CD4-positive, alpha-beta T cell (primary cell): ENCODE measurements around the gene DGKK. TPM values are rescaled to one million over a fixed set of nuclear protein-coding genes. Genes with fewer than 3 reads are reported as not detected.

ENCODE experiments used
- ATAC-seq: fragments of 200-7000 bp; cut with Tn5 transposase; one replicate; pipeline ENCODE4 v1.10.0; 2022; ENCODE audit warnings: mild to moderate bottlenecking; ENCODE audit not compliant: poor library complexity
- CTCF ChIA-PET: fragments of 350-600 bp; sonication (Branson Sonifier 250); formaldehyde crosslinking; loops from one replicate; lab custom pipeline; 2021; ENCODE audit warnings: antibody characterized with exemption, inconsistent platforms; lab: Charles Lee
- POLR2A ChIA-PET: fragments of 350-600 bp; sonication (Branson Sonifier 250); formaldehyde crosslinking; loops from one replicate; lab custom pipeline; 2021; ENCODE audit warnings: antibody characterized with exemption, inconsistent platforms; lab: Charles Lee
- DNase-seq, 14 experiments: peaks; one replicate each; pipeline ENCODE4 v3.0.0-alpha.2; 2013 to 2020; ENCODE audit warnings: mixed read lengths in 2 of 14
- H3K27ac ChIP-seq, 2 donors: one replicate each; pipeline versions ENCODE4 v1.5.1 to v1.7.0; 2013; ENCODE audit warnings: low read length in 2 of 2, low read depth in 1 of 2, mild to moderate bottlenecking in 1 of 2
- H3K27me3 ChIP-seq, 2 experiments: 1 replicate in 1 of 2; 2 replicates in 1 of 2; pipeline versions ENCODE4 v1.6.1 to v1.7.0; 2013; ENCODE audit warnings: low read length in 2 of 2, control low read depth in 1 of 2, mild to moderate bottlenecking in 1 of 2, moderate library complexity in 1 of 2; ENCODE audit not compliant: insufficient read depth in 2 of 2, control insufficient read depth in 1 of 2
- H3K36me3 ChIP-seq: one replicate; pipeline ENCODE4 v1.6.1; 2013; ENCODE audit warnings: low read length, control low read depth; ENCODE audit not compliant: insufficient read depth
- H3K4me1 ChIP-seq: one replicate; pipeline ENCODE4 v1.6.1; 2013; ENCODE audit warnings: low read length, control low read depth; ENCODE audit not compliant: insufficient read depth
- H3K4me3 ChIP-seq: one replicate; pipeline ENCODE4 v1.5.1; 2013; ENCODE audit warnings: mild to moderate bottlenecking, low read length, moderate library complexity
- H3K9me3 ChIP-seq, 2 experiments: 1 replicate in 1 of 2; 2 replicates in 1 of 2; pipeline versions ENCODE4 v1.6.1 to v1.7.0; 2013; ENCODE audit warnings: low read length in 2 of 2, mild to moderate bottlenecking in 2 of 2, control low read depth in 1 of 2, moderate library complexity in 1 of 2; ENCODE audit not compliant: control insufficient read depth in 1 of 2, insufficient read depth in 1 of 2
- H3K27ac Mint-ChIP-seq: one replicate; pipeline ENCODE4 v1.8.0; 2020; ENCODE audit warnings: mixed read lengths
- H3K27me3 Mint-ChIP-seq: one replicate; pipeline ENCODE4 v1.8.0; 2021; ENCODE audit warnings: mixed read lengths
- H3K36me3 Mint-ChIP-seq: one replicate; pipeline ENCODE4 v1.8.0; 2021; ENCODE audit warnings: low read depth, mixed read lengths
- H3K4me1 Mint-ChIP-seq: one replicate; pipeline ENCODE4 v1.8.0; 2021; ENCODE audit warnings: low read depth, mixed read lengths
- H3K4me3 Mint-ChIP-seq: one replicate; pipeline ENCODE4 v1.8.0; 2020; ENCODE audit warnings: mild to moderate bottlenecking, mixed read lengths
- H3K9me3 Mint-ChIP-seq: one replicate; pipeline ENCODE4 v1.8.0; 2020; ENCODE audit warnings: mixed read lengths
- CTCF ChIP-seq: fragments of 200-600 bp; IDR thresholded peaks from one replicate; pipeline ENCODE4 v1.8.0; 2022; ENCODE audit warnings: antibody characterized with exemption, mild to moderate bottlenecking
- intact Hi-C, 2 experiments: fragments of 100-400 bp; cut with DNase I in 1 of 2; cut with micrococcal nuclease in 1 of 2; formaldehyde crosslinking; loops; one replicate each; pipeline versions ENCODE4 v1.15.1 to v1.9.0; 2023 to 2025; cut with DNase I, micrococcal nuclease
- polyA plus RNA-seq, 2 donors: library from polyadenylated mRNA; unstranded; fragments of 120-200 nt; gene quantifications; one replicate each; pipeline ENCODE4 v1.2.1, GENCODE V29; 2013
- total RNA-seq, 174 experiments: library from RNA in 2 of 174; stranded (reverse) in 2 of 174; gene quantifications; one replicate each; pipeline ENCODE4 v1.2.3 and lab custom pipeline; 2021 to 2026

DGKK gene, protein sequence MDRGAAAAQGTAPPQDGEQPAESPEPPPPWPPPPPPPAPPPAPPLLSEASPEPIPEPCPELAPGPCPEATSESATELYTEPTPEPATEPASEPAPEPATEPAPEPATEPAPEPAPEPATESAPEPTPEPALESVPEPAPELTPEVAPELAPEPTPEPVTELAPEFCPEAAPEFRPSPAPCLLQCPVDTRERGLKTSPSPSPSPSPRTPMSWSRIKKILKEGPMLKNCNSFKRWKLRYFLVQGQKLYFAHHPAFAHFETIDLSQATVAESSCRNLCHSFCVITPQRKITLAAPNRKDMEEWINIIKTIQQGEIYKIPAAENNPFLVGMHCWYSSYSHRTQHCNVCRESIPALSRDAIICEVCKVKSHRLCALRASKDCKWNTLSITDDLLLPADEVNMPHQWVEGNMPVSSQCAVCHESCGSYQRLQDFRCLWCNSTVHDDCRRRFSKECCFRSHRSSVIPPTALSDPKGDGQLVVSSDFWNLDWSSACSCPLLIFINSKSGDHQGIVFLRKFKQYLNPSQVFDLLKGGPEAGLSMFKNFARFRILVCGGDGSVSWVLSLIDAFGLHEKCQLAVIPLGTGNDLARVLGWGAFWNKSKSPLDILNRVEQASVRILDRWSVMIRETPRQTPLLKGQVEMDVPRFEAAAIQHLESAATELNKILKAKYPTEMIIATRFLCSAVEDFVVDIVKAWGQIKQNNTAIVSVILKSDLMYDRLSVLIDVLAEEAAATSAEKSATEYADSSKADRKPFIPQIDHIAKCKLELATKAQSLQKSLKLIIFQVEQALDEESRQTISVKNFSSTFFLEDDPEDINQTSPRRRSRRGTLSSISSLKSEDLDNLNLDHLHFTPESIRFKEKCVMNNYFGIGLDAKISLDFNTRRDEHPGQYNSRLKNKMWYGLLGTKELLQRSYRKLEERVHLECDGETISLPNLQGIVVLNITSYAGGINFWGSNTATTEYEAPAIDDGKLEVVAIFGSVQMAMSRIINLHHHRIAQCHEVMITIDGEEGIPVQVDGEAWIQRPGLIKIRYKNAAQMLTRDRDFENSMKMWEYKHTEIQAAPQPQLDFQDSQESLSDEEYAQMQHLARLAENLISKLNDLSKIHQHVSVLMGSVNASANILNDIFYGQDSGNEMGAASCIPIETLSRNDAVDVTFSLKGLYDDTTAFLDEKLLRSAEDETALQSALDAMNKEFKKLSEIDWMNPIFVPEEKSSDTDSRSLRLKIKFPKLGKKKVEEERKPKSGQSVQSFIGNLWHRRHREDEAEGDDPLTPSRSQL
- total RNA-seq (not detected), total RNA-seq (lab: John Stamatoyannopoulos, UW) (0 to 0.35 (median 0) reads per million in 172 experiments)
- polyA plus RNA-seq (2013, experiment 1 of 2): 0.01 TPM
- polyA plus RNA-seq (2013, experiment 2 of 2): 0.05 TPM

DNA sequence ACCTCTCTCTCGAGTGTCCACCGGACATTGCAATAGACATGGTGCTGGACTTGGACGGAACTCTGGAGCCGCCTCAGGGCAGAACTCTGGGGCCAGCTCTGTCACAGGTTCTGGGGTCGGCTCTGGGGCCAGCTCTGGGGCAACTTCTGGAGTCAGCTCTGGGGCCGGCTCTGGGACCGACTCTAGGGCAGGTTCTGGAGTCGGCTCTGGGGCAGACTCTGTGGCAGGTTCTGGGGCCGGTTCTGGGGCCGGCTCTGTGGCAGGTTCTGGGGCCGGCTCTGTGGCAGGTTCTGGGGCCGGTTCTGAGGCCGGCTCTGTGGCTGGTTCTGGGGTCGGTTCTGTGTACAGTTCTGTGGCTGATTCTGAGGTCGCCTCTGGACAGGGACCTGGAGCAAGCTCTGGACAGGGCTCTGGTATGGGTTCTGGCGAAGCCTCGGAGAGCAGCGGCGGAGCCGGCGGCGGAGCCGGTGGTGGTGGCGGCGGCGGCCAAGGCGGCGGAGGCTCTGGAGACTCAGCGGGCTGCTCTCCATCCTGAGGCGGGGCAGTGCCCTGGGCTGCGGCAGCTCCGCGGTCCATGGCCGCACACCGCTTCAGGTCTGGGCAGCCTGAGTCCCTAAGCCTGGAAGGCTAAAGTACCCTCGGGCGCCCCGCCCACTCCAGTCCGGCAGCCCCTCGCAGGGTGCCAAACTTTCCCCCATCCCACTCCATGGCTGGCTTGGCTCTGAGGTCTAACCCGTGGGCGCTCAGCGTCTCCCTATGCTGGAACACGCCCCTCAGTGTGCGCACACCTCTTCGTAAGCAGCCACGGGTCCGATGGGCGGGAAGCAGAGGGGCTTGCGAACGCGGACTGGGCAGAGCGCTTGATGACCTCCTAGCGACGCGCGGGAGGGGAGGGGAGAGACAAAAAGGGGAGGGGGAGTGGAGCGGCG is at the start of gene DGKK:
Gene DGKK (minus strand): TSS at position 723 of the 929 bp plus-strand sequence. CDS start 147 bp downstream, at position 576.
- ChIA-PET POLR2A (no interaction called here), CTCF (no interaction called here)
- DNase-seq (no peak), ATAC-seq (no peak)
- Histone ChIP-seq H3K4me3 (no peak within 1 kb of the TSS), H3K36me3 (no peaks in the 10 kb centered on the region), H3K4me1 (no peaks in the 10 kb centered on the region), H3K27ac (no peak within 1 kb of the TSS), H3K27me3 (peaks cover 16 to 51% of the 10 kb centered on the region in 2 experiments), H3K9me3 (no peaks in the 10 kb centered on the region)
- intact Hi-C loops: no loop called here
- H3K36me3 Mint-ChIP-seq: no peaks in the 10 kb centered on the region
- no peaks in the 10 kb centered on the region for H3K4me1 Mint-ChIP-seq
- no peak within 1 kb of the TSS for H3K27ac Mint-ChIP-seq
- H3K27me3 Mint-ChIP-seq: peaks cover 65% of the 10 kb centered on the region
- H3K4me3 Mint-ChIP-seq: no peak within 1 kb of the TSS
- no peaks in the 10 kb centered on the region for H3K9me3 Mint-ChIP-seq
- TF ChIP-seq CTCF: no peak

DNA sequence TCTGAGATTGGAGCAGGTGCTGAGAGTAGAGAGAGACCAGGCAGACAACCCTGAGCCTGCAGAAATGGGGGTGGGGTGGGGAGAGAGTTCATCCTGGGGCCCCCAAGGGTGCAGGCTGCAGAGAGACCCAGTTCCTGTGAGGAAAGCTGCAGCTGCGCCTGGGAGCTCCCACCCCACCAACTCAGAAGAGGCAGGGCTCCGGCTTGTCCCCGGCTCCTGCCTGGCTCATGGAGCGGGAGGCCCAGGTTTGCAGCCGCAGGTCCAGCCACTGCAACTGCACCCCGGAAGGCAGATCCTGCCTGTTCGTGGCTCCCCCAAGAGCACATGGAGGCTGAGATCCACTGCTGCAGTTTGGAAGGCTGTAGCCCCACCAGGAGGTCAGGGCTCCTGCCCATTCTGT is 44.2 kb upstream of the DGKK start:
- DNase-seq (no peak), ATAC-seq (no peak)
- H3K4me1 Mint-ChIP-seq: no peaks in the 10 kb centered on the region
- no peak overlapping the region for H3K27ac Mint-ChIP-seq
- POLR2A ChIA-PET: no interaction called here
- H3K9me3 ChIP-seq: no peaks in the 10 kb centered on the region
- H3K9me3 Mint-ChIP-seq: no peaks in the 10 kb centered on the region
- no peaks in the 10 kb centered on the region for H3K36me3 Mint-ChIP-seq
- H3K4me3 Mint-ChIP-seq: no peak overlapping the region
- CTCF ChIA-PET: no interaction called here
- H3K27ac ChIP-seq: no peak overlapping the region
- TF ChIP-seq CTCF: no peak
- no peaks in the 10 kb centered on the region for H3K27me3 ChIP-seq
- H3K36me3 ChIP-seq: no peaks in the 10 kb centered on the region
- intact Hi-C loops: no loop called here
- H3K4me3 ChIP-seq: no peak overlapping the region
- H3K4me1 ChIP-seq: no peaks in the 10 kb centered on the region
- peaks cover 8% of the 10 kb centered on the region for H3K27me3 Mint-ChIP-seq
